Karpas-422 (cell line): ENCODE results near the gene JAZF1. TPM values are rescaled to one million over a fixed set of nuclear protein-coding genes. Genes with fewer than 3 reads are reported as not detected.

ENCODE experiments used
- DNase-seq: peaks from one replicate; pipeline ENCODE4 v3.0.0-alpha.2; 2015
- H2AFZ ChIP-seq: fragments of 200-600 bp; sonication (generic); 2 replicates; pipeline ENCODE4 v1.6.1; 2014; ENCODE audit warnings: antibody characterized with exemption, low read length, mixed read lengths
- H3K27ac ChIP-seq: fragments of 200-600 bp; sonication (generic); 2 replicates; pipeline ENCODE4 v1.5.1; 2014; ENCODE audit warnings: mild to moderate bottlenecking, low read length, moderate library complexity
- H3K27me3 ChIP-seq: fragments of 200-600 bp; sonication (generic); 2 replicates; pipeline ENCODE4 v1.6.1; 2014; ENCODE audit warnings: low read length, mixed read lengths
- H3K36me3 ChIP-seq: fragments of 200-600 bp; sonication (generic); 2 replicates; pipeline ENCODE4 v1.6.1; 2014; ENCODE audit warnings: low read length, mixed read lengths; ENCODE audit not compliant: insufficient read depth
- H3K4me1 ChIP-seq: fragments of 200-600 bp; sonication (generic); 2 replicates; pipeline ENCODE4 v1.6.1; 2014; ENCODE audit warnings: mild to moderate bottlenecking, low read length, mixed read lengths
- H3K4me2 ChIP-seq: fragments of 200-600 bp; sonication (generic); 2 replicates; pipeline ENCODE4 v1.6.1; 2014; ENCODE audit warnings: low read length, low read depth, mild to moderate bottlenecking; ENCODE audit not compliant: poor library complexity, severe bottlenecking
- H3K4me3 ChIP-seq: fragments of 200-600 bp; sonication (generic); 2 replicates; pipeline ENCODE4 v1.5.1; 2014; ENCODE audit warnings: mild to moderate bottlenecking, antibody characterized with exemption, low read length, mixed read lengths
- H3K79me2 ChIP-seq: fragments of 200-600 bp; sonication (generic); 2 replicates; pipeline ENCODE4 v1.6.1; 2014; ENCODE audit warnings: mild to moderate bottlenecking, low read length, mixed read lengths
- H3K9ac ChIP-seq: fragments of 200-600 bp; sonication (generic); 2 replicates; pipeline ENCODE4 v1.6.0; 2014; ENCODE audit warnings: low read length
- H3K9me2 ChIP-seq: fragments of 200-600 bp; sonication (generic), shearing (Covaris generic); replicated peaks from 2 replicates; pipeline ENCODE4 v1.6.0; 2014; ENCODE audit warnings: mild to moderate bottlenecking, low read length, moderate library complexity; ENCODE audit not compliant: insufficient read depth
- H3K9me3 ChIP-seq: fragments of 300-700, 200-600 bp; sonication (generic); 2 replicates; pipeline ENCODE4 v1.6.1; 2014; ENCODE audit warnings: low read length, mixed read lengths
- H4K20me1 ChIP-seq: fragments of 200-600 bp; sonication (generic); 2 replicates; pipeline ENCODE4 v1.6.1; 2014; ENCODE audit warnings: mild to moderate bottlenecking, antibody characterized with exemption, low read length, low read depth; ENCODE audit not compliant: insufficient read depth
- total RNA-seq: library from RNA; depleted of rRNA; stranded (reverse); fragments of >200 nt; shearing (Covaris generic); gene quantifications from 2 replicates; pipeline ENCODE4 v1.2.3, GENCODE V29; 2014; ENCODE audit warnings: low replicate concordance

Gene JAZF1
- total RNA-seq, 1 experiment from 2014 or later, result 4.2 TPM

DNA sequence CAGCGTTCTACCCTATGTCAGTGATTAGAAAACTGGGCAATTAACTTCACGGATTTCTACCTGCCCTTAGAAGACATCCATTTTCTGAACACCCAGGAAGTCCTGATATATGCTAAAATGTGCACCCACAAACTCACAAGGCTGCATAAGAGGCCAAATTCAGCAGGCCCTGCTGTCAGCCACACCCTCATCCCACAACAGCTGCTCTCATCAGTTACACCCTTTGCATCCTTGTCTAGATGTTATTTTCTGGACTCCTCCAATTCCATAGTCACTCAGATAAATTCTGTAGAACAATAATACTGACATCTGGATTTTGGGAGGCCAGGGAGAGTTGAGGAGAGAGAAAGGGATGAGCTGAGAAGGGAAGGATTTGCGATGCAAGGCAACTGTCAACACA lies 231.7 kb downstream of the JAZF1 start:
- H2AFZ ChIP-seq, result no peak overlapping the region
- H3K9me3 ChIP-seq, result no peaks in the 10 kb centered on the region
- DNase-seq, result no peak
- no peaks in the 10 kb centered on the region; the same call in 1 of the 2 replicates for H3K27me3 ChIP-seq
- no peak overlapping the region for H3K9ac ChIP-seq
- H3K9me2 ChIP-seq, result no peaks in the 10 kb centered on the region
- H3K4me1 ChIP-seq, result peaks cover 19% of the 10 kb centered on the region
- H3K27ac ChIP-seq, result no peak overlapping the region
- no peak overlapping the region for H3K4me2 ChIP-seq
- no peaks in the 10 kb centered on the region for H3K36me3 ChIP-seq
- H3K79me2 ChIP-seq, result no peaks in the 10 kb centered on the region
- H4K20me1 ChIP-seq, result no peaks in the 10 kb centered on the region
- no peak overlapping the region for H3K4me3 ChIP-seq

DNA sequence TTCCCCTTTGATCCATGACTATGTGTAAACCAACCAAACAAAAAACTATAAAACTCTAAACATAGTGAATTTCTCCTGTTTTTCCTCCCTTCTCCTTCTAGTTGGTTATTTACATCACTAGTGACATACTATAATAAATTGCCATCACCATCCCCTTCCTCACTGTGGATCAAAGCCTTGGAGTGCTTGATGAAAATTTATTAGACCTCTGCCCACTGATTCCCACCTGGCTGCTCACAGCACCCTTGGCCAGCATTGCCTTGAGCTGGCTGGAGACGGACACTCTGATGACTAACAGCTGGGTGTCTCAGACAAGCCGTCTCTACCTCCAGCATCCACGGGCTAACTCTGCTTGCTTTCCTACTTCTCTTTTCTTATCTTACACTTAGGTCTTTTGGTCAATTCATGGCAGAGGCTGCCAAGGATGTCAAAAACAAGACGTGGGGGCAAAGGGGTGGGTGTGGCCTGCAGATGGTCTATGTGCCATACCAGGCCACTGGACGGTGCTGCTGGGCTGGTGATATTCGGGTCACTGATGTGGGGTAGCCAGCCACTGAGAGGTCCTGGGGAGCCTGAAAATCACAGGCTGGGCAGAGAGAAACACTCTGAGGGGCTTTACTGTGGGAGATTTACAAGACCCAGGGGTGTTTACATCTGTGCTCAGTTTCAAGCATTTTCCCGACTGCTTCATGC lies 232.9 kb downstream of the JAZF1 start:
- H2AFZ ChIP-seq, result no peak overlapping the region
- H3K27me3 ChIP-seq, result no peaks in the 10 kb centered on the region; the same call in 1 of the 2 replicates
- H3K9ac ChIP-seq, result no peak overlapping the region
- no peaks in the 10 kb centered on the region for H3K9me3 ChIP-seq
- H3K4me3 ChIP-seq, result no peak overlapping the region
- no peaks in the 10 kb centered on the region for H3K79me2 ChIP-seq
- peaks cover 8% of the 10 kb centered on the region for H3K4me1 ChIP-seq
- no peak overlapping the region for H3K27ac ChIP-seq
- H3K9me2 ChIP-seq, result no peaks in the 10 kb centered on the region
- no peaks in the 10 kb centered on the region for H4K20me1 ChIP-seq
- no peak overlapping the region for H3K4me2 ChIP-seq
- no peaks in the 10 kb centered on the region for H3K36me3 ChIP-seq
- no peak for DNase-seq

DNA sequence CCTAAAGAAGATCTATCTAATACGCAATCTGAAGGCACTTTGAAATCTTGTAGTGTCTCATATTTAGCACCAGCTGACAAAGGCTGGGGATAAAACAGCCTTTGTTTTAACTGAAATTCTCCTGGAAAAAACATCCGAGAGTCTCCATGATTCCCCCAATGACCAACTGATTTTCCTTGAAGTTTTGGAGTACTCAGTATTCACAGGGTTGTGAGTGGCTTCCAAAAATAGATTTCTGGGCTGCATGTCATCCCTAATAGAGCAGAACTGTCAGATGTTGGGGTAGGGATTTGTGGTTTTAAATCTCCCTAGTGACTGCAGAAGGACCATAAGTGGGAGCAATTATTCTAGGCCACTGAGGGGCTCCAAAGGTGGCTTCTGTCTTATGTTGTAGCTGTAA lies 234.2 kb downstream of the JAZF1 start:
- no peaks in the 10 kb centered on the region for H3K9me2 ChIP-seq
- no peaks in the 10 kb centered on the region for H4K20me1 ChIP-seq
- no peak overlapping the region for H3K4me2 ChIP-seq
- no peaks in the 10 kb centered on the region for H3K36me3 ChIP-seq
- no peak overlapping the region for H3K9ac ChIP-seq
- DNase-seq, result no peak
- no peaks in the 10 kb centered on the region for H3K79me2 ChIP-seq
- peaks cover 6% of the 10 kb centered on the region for H3K4me1 ChIP-seq
- no peaks in the 10 kb centered on the region for H3K9me3 ChIP-seq
- H3K4me3 ChIP-seq, result no peak overlapping the region
- no peak overlapping the region for H3K27ac ChIP-seq
- H3K27me3 ChIP-seq, result no peaks in the 10 kb centered on the region; the same call in 1 of the 2 replicates
- H2AFZ ChIP-seq, result no peak overlapping the region

DNA sequence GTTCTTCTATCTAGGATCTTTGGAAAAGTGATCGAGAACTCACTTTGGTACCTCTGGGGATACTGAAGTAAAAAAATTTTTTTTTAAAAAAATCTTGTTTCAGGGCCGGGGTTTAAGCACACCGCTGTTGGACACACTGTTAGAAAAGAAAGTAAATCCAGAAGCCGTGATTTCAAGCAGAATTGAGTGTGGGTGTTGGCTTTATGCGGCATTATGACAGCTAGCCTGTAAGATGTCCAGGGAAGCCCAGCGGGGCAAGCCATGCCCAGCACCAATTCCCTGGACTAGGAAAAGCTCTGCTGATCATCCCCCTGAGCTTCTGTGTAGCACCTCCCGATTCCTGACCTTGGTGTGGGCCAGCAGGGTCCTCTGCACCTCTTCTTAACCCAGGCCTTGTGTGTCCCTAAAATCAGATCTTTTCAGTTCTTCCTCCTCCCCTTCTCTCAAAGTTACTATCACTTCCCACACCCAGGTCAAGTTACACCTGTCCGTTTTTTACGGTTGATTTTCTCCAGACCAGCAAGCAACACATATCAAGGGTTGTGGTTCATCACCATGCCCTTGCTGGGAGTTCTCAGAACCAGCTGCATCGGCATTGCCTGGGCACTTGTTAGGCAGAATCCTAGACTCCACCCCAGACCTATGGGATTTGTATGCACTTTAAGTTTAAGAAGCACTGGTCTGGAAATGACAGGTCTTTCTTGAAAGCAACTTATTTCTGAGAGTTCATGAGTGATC lies 235.4 kb downstream of the JAZF1 start:
- Histone ChIP-seq H3K27ac (no peak overlapping the region), H3K4me1 (peaks cover 6% of the 10 kb centered on the region), H3K27me3 (no peaks in the 10 kb centered on the region; the same call in 1 of the 2 replicates), H3K4me3 (no peak overlapping the region), H4K20me1 (no peaks in the 10 kb centered on the region), H3K79me2 (no peaks in the 10 kb centered on the region), H3K9ac (no peak overlapping the region), H2AFZ (no peak overlapping the region), H3K4me2 (no peak overlapping the region), H3K9me2 (no peaks in the 10 kb centered on the region), H3K9me3 (no peaks in the 10 kb centered on the region), H3K36me3 (no peaks in the 10 kb centered on the region)
- DNase-seq, result no peak

DNA sequence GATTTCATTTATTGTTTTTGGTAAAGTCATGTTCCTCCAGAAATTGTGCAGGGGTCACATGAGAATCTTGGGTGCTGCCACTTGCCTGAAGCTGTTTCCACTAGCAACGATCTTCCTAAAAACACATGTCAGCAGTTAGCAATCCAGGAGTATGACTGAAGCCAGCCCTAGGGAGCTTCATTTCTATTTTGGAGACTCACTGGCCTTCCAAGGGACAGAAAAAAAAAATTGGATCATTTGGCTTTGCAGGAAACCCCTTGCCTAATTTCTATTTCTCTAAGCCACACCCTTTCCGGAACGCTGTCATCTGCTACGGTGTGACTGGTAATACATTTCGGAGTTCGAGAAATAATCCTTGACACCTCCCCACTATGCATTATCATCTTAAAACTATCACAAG lies 236.0 kb downstream of the JAZF1 start:
- Histone ChIP-seq H2AFZ (no peak overlapping the region), H3K4me1 (no peaks in the 10 kb centered on the region), H3K36me3 (no peaks in the 10 kb centered on the region), H3K27me3 (no peaks in the 10 kb centered on the region; the same call in 1 of the 2 replicates), H3K79me2 (no peaks in the 10 kb centered on the region), H3K9me3 (no peaks in the 10 kb centered on the region), H4K20me1 (no peaks in the 10 kb centered on the region), H3K9ac (no peak overlapping the region), H3K4me3 (no peak overlapping the region), H3K4me2 (no peak overlapping the region), H3K9me2 (no peaks in the 10 kb centered on the region), H3K27ac (no peak overlapping the region)
- DNase-seq, result no peak

DNA sequence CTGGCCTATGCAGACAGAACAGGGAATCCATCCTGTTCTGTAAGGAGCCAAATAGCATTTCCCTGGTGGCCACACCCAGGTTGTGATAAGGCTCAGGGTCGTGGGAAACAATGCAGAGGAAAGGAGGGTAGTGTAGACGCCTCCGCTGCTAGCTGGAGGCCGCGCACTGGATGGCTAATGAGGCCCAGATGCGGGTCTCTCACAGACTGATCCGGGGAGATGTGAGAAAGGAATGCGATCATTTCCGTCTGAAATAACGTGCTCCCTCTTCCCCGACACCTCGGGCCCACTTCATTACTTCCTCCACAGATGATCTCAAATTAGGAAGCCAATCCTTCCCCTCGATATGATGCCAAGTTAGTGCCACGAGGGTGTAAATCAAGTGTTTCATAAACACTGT lies 237.4 kb downstream of the JAZF1 start:
- no peak for DNase-seq
- Histone ChIP-seq H3K4me3 (no peak overlapping the region), H3K4me2 (no peak overlapping the region), H3K79me2 (no peaks in the 10 kb centered on the region), H3K27ac (no peak overlapping the region), H3K9me3 (no peaks in the 10 kb centered on the region), H3K9me2 (no peaks in the 10 kb centered on the region), H3K9ac (no peak overlapping the region), H3K27me3 (no peaks in the 10 kb centered on the region), H3K36me3 (no peaks in the 10 kb centered on the region), H3K4me1 (no peaks in the 10 kb centered on the region), H4K20me1 (no peaks in the 10 kb centered on the region), H2AFZ (no peak overlapping the region)

DNA sequence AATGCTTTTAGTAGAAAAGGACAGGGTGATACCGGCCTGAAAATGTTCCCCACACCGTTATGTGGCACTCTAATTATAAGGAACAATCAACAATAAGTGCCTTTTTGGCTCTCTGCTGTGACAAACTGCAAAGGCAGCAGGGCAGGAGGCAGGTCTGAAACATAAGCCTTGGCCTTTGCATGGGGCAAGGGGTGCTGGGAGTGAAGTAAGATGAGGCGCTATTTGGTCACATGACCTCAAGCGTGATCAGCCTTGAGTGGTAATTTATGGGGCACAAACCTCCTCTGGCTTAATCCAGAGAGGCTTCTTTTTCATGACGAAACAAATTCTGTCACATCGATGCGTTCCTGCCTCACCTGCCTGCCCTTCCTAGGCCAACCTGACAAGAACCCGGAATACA lies 237.9 kb downstream of the JAZF1 start:
- H3K9me2 ChIP-seq, result no peaks in the 10 kb centered on the region
- H3K36me3 ChIP-seq, result no peaks in the 10 kb centered on the region
- no peaks in the 10 kb centered on the region for H3K79me2 ChIP-seq
- H3K4me3 ChIP-seq, result no peak overlapping the region
- no peaks in the 10 kb centered on the region for H3K27me3 ChIP-seq
- H3K4me1 ChIP-seq, result no peaks in the 10 kb centered on the region
- no peak overlapping the region for H3K27ac ChIP-seq
- H3K4me2 ChIP-seq, result no peak overlapping the region
- no peak for DNase-seq
- no peaks in the 10 kb centered on the region for H4K20me1 ChIP-seq
- H2AFZ ChIP-seq, result no peak overlapping the region
- no peak overlapping the region for H3K9ac ChIP-seq
- no peaks in the 10 kb centered on the region for H3K9me3 ChIP-seq

DNA sequence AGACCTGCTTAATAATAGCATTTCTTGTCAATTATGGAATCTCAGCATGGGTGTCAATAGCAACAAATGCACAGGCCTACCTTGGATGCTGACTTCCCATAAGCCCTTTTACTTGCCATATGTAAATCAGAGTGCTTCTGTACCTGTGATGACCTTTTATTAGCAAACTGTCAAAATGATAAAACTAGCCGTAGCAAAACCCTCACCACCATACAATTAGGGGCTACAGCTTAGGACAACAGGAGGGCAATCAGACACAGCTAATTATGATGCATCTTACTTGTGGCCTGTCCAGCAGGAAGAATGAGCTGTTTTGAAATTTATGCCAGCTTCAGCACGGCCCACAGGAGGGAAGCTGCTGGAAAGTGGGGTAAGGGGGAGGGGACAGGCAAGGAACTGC lies 239.1 kb downstream of the JAZF1 start:
- no peaks in the 10 kb centered on the region for H3K4me1 ChIP-seq
- no peaks in the 10 kb centered on the region for H3K9me2 ChIP-seq
- H3K9me3 ChIP-seq, result no peaks in the 10 kb centered on the region
- no peak overlapping the region for H3K4me2 ChIP-seq
- H3K27ac ChIP-seq, result no peak overlapping the region
- no peaks in the 10 kb centered on the region for H3K36me3 ChIP-seq
- DNase-seq, result no peak
- no peak overlapping the region for H2AFZ ChIP-seq
- no peaks in the 10 kb centered on the region for H4K20me1 ChIP-seq
- H3K79me2 ChIP-seq, result no peaks in the 10 kb centered on the region
- no peak overlapping the region for H3K9ac ChIP-seq
- H3K4me3 ChIP-seq, result no peak overlapping the region
- H3K27me3 ChIP-seq, result no peaks in the 10 kb centered on the region
